GM23248 (cell line): ENCODE results near the gene SMIM3.

Experiments used
- EZH2 ChIP-seq: fragments of 200-600 bp; sonication (generic); IDR thresholded peaks from 2 replicates; pipeline ENCODE4 v1.6.1; 2018; ENCODE audit warnings: antibody characterized with exemption, mild to moderate bottlenecking; ENCODE audit not compliant: insufficient read depth, poor library complexity, severe bottlenecking
- EZH2phosphoT487 ChIP-seq: fragments of 200-600 bp; sonication (generic); IDR thresholded peaks from 2 replicates; pipeline ENCODE4 v1.6.1; 2018; ENCODE audit warnings: antibody characterized with exemption, moderate library complexity, mild to moderate bottlenecking, low read depth; ENCODE audit not compliant: insufficient read depth

DNA sequence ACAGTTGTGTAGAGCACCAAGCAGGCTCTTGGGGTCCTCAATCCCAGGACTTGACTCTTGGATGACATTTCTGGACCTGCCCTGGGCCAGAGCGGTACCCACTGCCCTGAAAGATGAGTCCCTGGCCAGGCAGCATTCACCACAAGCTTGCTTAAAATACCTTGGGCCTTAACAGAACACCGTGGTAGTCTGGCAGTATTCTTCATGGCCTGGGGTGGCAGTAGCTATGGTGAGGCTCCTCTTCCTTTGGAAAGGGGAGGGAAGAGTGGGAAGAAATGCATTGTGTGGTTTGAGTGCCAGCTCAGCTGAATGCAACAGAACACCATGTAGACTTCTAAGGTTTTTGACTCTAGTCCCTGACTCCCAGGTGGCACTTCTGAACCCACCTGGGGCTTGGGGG is 38.4 kb downstream of the SMIM3 start:
- TF ChIP-seq EZH2phosphoT487 (no peak), EZH2 (no peak)
